ENCODE data around the gene ABLIM2.

The ABLIM2 gene

DNA sequence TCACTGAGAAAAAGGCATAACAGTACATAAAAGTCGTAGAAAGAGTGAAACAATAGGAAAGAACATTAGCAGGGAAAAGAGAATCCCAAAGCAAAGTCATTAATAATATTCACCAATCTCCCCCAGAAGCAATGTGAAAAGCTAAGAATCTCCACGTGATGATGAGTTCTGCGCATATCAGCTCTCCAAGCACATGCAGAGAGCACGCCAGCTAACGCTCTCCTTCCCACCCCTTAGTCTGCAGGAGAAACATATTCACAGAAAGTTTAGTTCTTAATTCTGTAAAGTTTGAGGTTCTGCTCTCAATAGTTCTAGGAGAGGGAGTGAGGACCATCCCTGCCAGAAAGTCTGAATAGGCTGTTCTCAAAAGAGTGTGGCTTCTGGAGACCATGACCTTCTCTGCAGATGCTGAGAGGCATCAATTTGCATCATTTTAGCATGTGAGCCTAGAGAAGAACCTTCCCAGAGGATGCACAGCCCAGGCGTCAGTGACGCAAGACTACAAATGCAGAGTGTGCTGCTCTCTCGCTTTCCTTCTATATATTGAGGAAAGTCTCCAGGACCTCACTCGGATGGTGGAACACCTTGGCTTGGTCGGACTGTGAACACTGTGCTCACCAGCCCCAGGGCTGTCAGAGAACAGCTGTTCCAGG, 167.7 kb downstream of the ABLIM2 start (continued):
- TF ChIP-seq, protein P1, sequence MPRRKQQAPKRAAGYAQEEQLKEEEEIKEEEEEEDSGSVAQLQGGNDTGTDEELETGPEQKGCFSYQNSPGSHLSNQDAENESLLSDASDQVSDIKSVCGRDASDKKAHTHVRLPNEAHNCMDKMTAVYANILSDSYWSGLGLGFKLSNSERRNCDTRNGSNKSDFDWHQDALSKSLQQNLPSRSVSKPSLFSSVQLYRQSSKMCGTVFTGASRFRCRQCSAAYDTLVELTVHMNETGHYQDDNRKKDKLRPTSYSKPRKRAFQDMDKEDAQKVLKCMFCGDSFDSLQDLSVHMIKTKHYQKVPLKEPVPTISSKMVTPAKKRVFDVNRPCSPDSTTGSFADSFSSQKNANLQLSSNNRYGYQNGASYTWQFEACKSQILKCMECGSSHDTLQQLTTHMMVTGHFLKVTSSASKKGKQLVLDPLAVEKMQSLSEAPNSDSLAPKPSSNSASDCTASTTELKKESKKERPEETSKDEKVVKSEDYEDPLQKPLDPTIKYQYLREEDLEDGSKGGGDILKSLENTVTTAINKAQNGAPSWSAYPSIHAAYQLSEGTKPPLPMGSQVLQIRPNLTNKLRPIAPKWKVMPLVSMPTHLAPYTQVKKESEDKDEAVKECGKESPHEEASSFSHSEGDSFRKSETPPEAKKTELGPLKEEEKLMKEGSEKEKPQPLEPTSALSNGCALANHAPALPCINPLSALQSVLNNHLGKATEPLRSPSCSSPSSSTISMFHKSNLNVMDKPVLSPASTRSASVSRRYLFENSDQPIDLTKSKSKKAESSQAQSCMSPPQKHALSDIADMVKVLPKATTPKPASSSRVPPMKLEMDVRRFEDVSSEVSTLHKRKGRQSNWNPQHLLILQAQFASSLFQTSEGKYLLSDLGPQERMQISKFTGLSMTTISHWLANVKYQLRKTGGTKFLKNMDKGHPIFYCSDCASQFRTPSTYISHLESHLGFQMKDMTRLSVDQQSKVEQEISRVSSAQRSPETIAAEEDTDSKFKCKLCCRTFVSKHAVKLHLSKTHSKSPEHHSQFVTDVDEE (CRISPR knock-in tag; IDR thresholded peaks at IDR 0.05), result no peak
- no peak for TF ChIP-seq ISL1 (CRISPR knock-in tag; IDR thresholded peaks at IDR 0.05)
- TF ChIP-seq ZNF565 (CRISPR knock-in tag; conservative IDR thresholded peaks at IDR 0.05; ENCODE audit: low read depth), result no peak
- no peak for TF ChIP-seq OSR1 (CRISPR knock-in tag; IDR thresholded peaks at IDR 0.05)
- TF ChIP-seq RARB (CRISPR knock-in tag; IDR thresholded peaks at IDR 0.05), result no peak
- TF ChIP-seq PPARA (CRISPR knock-in tag; IDR thresholded peaks at IDR 0.05; ENCODE audit: borderline replicate concordance), result no peak
- TF ChIP-seq ZFP3 (CRISPR knock-in tag; IDR thresholded peaks at IDR 0.05), result no peak

DNA sequence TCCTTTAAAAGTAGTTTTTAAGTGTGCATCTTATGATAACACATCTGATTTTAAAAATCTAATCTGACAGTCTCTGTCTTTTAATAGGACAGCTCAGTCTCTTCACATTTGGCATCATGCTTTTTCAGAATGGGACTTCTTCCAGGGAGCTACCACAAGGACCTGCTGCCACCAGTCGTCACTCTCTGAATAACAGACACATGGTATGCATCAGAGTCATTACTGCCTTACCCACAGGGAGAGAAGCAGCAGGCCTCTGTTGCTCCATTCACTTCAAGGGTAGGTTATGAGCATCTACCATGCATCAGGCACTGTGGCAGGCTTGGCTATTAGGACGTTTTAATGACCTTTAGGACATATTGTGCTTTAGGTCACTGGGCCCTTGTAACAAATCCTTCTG, 169.0 kb downstream of the ABLIM2 start:
- ATAC-seq, result no peak
- TF ChIP-seq ZFP3 (CRISPR knock-in tag; IDR thresholded peaks at IDR 0.05) (no peak), ZC3H10 (CRISPR knock-in tag; IDR thresholded peaks at IDR 0.05) (no peak)
- TF ChIP-seq, protein P2, sequence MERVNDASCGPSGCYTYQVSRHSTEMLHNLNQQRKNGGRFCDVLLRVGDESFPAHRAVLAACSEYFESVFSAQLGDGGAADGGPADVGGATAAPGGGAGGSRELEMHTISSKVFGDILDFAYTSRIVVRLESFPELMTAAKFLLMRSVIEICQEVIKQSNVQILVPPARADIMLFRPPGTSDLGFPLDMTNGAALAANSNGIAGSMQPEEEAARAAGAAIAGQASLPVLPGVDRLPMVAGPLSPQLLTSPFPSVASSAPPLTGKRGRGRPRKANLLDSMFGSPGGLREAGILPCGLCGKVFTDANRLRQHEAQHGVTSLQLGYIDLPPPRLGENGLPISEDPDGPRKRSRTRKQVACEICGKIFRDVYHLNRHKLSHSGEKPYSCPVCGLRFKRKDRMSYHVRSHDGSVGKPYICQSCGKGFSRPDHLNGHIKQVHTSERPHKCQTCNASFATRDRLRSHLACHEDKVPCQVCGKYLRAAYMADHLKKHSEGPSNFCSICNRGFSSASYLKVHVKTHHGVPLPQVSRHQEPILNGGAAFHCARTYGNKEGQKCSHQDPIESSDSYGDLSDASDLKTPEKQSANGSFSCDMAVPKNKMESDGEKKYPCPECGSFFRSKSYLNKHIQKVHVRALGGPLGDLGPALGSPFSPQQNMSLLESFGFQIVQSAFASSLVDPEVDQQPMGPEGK (CRISPR knock-in tag; IDR thresholded peaks at IDR 0.05; ENCODE audit: borderline replicate concordance), result no peak

DNA sequence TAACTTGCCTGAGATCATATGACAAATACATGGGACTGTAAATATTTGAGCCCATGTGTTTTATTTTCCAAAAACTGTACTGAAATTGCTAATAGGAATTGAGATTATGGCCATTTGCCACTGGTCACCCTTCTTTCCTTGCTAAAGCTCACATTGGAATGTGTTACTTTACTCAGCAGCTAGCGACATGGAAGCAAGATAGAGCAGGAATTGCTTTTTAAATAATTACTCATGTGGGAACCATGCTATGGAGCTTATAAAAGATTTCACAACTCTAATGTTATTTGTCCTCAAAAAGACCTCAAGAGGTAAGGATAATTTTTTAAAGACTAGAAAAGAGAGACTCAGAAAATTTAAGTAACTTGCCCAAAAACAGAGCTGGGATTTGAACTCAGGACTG, 170.2 kb downstream of the ABLIM2 start:
- TF ChIP-seq, protein P3, sequence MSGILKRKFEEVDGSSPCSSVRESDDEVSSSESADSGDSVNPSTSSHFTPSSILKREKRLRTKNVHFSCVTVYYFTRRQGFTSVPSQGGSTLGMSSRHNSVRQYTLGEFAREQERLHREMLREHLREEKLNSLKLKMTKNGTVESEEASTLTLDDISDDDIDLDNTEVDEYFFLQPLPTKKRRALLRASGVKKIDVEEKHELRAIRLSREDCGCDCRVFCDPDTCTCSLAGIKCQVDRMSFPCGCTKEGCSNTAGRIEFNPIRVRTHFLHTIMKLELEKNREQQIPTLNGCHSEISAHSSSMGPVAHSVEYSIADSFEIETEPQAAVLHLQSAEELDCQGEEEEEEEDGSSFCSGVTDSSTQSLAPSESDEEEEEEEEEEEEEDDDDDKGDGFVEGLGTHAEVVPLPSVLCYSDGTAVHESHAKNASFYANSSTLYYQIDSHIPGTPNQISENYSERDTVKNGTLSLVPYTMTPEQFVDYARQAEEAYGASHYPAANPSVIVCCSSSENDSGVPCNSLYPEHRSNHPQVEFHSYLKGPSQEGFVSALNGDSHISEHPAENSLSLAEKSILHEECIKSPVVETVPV (CRISPR knock-in tag; IDR thresholded peaks at IDR 0.05), result no peak
- TF ChIP-seq ZFP3 (CRISPR knock-in tag; IDR thresholded peaks at IDR 0.05), result no peak
- TF ChIP-seq RARB (CRISPR knock-in tag; IDR thresholded peaks at IDR 0.05), result no peak
- TF ChIP-seq, protein P1 (CRISPR knock-in tag; IDR thresholded peaks at IDR 0.05), result no peak
- TF ChIP-seq, protein P4, sequence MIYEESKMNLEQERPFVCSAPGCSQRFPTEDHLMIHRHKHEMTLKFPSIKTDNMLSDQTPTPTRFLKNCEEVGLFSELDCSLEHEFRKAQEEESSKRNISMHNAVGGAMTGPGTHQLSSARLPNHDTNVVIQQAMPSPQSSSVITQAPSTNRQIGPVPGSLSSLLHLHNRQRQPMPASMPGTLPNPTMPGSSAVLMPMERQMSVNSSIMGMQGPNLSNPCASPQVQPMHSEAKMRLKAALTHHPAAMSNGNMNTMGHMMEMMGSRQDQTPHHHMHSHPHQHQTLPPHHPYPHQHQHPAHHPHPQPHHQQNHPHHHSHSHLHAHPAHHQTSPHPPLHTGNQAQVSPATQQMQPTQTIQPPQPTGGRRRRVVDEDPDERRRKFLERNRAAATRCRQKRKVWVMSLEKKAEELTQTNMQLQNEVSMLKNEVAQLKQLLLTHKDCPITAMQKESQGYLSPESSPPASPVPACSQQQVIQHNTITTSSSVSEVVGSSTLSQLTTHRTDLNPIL (CRISPR knock-in tag; IDR thresholded peaks at IDR 0.05; ENCODE audit: low read depth), result no peak
- TF ChIP-seq ISL1 (CRISPR knock-in tag; IDR thresholded peaks at IDR 0.05), result no peak
- TF ChIP-seq ZNF565 (CRISPR knock-in tag; conservative IDR thresholded peaks at IDR 0.05; ENCODE audit: low read depth), result no peak
- no peak for TF ChIP-seq OSR1 (CRISPR knock-in tag; IDR thresholded peaks at IDR 0.05)
- TF ChIP-seq, protein P5, sequence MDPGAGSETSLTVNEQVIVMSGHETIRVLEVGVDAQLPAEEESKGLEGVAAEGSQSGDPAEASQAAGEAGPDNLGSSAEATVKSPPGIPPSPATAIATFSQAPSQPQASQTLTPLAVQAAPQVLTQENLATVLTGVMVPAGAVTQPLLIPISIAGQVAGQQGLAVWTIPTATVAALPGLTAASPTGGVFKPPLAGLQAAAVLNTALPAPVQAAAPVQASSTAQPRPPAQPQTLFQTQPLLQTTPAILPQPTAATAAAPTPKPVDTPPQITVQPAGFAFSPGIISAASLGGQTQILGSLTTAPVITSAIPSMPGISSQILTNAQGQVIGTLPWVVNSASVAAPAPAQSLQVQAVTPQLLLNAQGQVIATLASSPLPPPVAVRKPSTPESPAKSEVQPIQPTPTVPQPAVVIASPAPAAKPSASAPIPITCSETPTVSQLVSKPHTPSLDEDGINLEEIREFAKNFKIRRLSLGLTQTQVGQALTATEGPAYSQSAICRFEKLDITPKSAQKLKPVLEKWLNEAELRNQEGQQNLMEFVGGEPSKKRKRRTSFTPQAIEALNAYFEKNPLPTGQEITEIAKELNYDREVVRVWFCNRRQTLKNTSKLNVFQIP (CRISPR knock-in tag; IDR thresholded peaks at IDR 0.05; ENCODE audit: borderline replicate concordance, low read depth), result no peak
- TF ChIP-seq CSDC2 (CRISPR knock-in tag; IDR thresholded peaks at IDR 0.05), result no peak
- no peak for TF ChIP-seq ARNTL (CRISPR knock-in tag; IDR thresholded peaks at IDR 0.05; ENCODE audit: borderline replicate concordance, low read depth)
- no peak for TF ChIP-seq ZNF8 (CRISPR knock-in tag; IDR thresholded peaks at IDR 0.05)
- no peak for TF ChIP-seq BACH2 (CRISPR knock-in tag; IDR thresholded peaks at IDR 0.05; ENCODE audit: borderline replicate concordance)
- TF ChIP-seq, protein P2 (CRISPR knock-in tag; IDR thresholded peaks at IDR 0.05; ENCODE audit: borderline replicate concordance), result no peak
- no peak for TF ChIP-seq ZNF70 (CRISPR knock-in tag; IDR thresholded peaks at IDR 0.05)
- no peak for TF ChIP-seq SNAI2 (CRISPR knock-in tag; IDR thresholded peaks at IDR 0.05)
- no peak for ATAC-seq

Measured in SK-N-SH treated with all-trans-retinoic acid at 6 μM for 48 hours (cell line).